Gastrocnemius medialis (tissue), 4 donors: ENCODE results near the gene CDH4. TPM values are rescaled to one million over a fixed set of nuclear protein-coding genes. Genes with fewer than 3 reads are reported as not detected.

Experiments
- ATAC-seq, 2 donors: fragments of 150-250 bp; one replicate each; pipeline ENCODE4 v1.9.1; 2016
- DNase-seq, 2 donors: peaks; one replicate each; pipeline ENCODE4 v3.0.0-alpha.2; 2019
- H3K27ac ChIP-seq, 4 donors: fragments of 200-600 bp; sonication (generic); 1 replicate in 1 of 4; 2 replicates in 3 of 4; pipeline ENCODE4 v1.5.1; 2016 to 2018; ENCODE audit warnings: mild to moderate bottlenecking in 2 of 4, moderate library complexity in 1 of 4
- H3K27me3 ChIP-seq, 3 donors: fragments of 200-600 bp; sonication (generic) in 2 of 3; 1 replicate in 1 of 3; 2 replicates in 2 of 3; pipeline versions ENCODE4 v1.5.1 to v1.6.0; 2016 to 2019; ENCODE audit warnings: mild to moderate bottlenecking in 1 of 3, moderate library complexity in 1 of 3
- H3K36me3 ChIP-seq, 2 donors: fragments of 200-600 bp; sonication (generic) in 1 of 2; one replicate each; pipeline ENCODE4 v1.5.1; 2017 to 2018
- H3K4me1 ChIP-seq, 2 donors: fragments of 200-600 bp; sonication (generic) in 1 of 2; one replicate each; pipeline ENCODE4 v1.5.1; 2016 to 2017; ENCODE audit warnings: mild to moderate bottlenecking in 2 of 2
- H3K4me3 ChIP-seq, 4 donors: fragments of 200-600 bp; sonication (generic) in 3 of 4; 1 replicate in 1 of 4; 2 replicates in 3 of 4; pipeline ENCODE4 v1.5.1; 2016 to 2019; ENCODE audit warnings: mild to moderate bottlenecking in 2 of 4
- H3K9me3 ChIP-seq, 3 donors: fragments of 200-600 bp; sonication (generic) in 2 of 3; 1 replicate in 1 of 3; 2 replicates in 2 of 3; pipeline ENCODE4 v1.5.1; 2016 to 2019
- POLR2A ChIP-seq, 2 donors: fragments of 450-650 bp; IDR thresholded peaks; one replicate each; pipeline ENCODE4 v1.6.1; 2017; ENCODE audit warnings: antibody characterized with exemption in 2 of 2, mild to moderate bottlenecking in 2 of 2, moderate library complexity in 2 of 2
- in situ Hi-C, 4 donors: fragments of 200-750 bp; cut with MboI; loops; one replicate each; pipeline versions ENCODE4 v1.15.0 to v1.8.0; 2017; ENCODE audit warnings: low sequenced_read_pairs in 4 of 4
- intact Hi-C: fragments of 100-400 bp; cut with DNase I; formaldehyde crosslinking; loops from one replicate; pipeline ENCODE4 v1.15.1; 2023; ENCODE audit warnings: low total_unique reads
- total RNA-seq, 4 donors: library from RNA; depleted of rRNA; stranded (reverse); fragments of >200 nt; gene quantifications; one replicate each; pipeline versions ENCODE4 v1.1.0 to v1.2.3, GENCODE V29; 2016
- TF ChIP-seq, protein P1 (sequence below), 5 experiments: fragments of 450-650 bp in 3 of 5; fragments of 200-600 bp in 2 of 5; sonication (generic) in 2 of 5; IDR thresholded peaks in 4 of 5; conservative IDR thresholded peaks in 1 of 5; 1 replicate in 4 of 5; 2 replicates in 1 of 5; pipeline ENCODE4 v1.5.1; 2016 to 2019; ENCODE audit warnings: antibody characterized with exemption in 5 of 5, mild to moderate bottlenecking in 3 of 5, moderate library complexity in 3 of 5

CDH4 gene
- total RNA-seq, 4 donors from 2014 or later: 0.38 to 1.2 (median 0.86) TPM

GRCh38 chr20:61281286-61281795 lies 29.3 kb downstream of the CDH4 start:
- Histone ChIP-seq H3K36me3 (no peaks in the 10 kb centered on the region), H3K4me3 (no peak overlapping the region), H3K27ac (no peak overlapping the region), H3K4me1 (no peaks in the 10 kb centered on the region), H3K27me3 (no peaks in the 10 kb centered on the region), H3K9me3 (no peaks in the 10 kb centered on the region)
- intact Hi-C loops: no loop called here
- DNase-seq: no peak
- in situ Hi-C loops: no loop called here
- no peak for ATAC-seq
- TF ChIP-seq POLR2A (IDR thresholded peaks at IDR 0.05): no peak
- TF ChIP-seq, protein P1, sequence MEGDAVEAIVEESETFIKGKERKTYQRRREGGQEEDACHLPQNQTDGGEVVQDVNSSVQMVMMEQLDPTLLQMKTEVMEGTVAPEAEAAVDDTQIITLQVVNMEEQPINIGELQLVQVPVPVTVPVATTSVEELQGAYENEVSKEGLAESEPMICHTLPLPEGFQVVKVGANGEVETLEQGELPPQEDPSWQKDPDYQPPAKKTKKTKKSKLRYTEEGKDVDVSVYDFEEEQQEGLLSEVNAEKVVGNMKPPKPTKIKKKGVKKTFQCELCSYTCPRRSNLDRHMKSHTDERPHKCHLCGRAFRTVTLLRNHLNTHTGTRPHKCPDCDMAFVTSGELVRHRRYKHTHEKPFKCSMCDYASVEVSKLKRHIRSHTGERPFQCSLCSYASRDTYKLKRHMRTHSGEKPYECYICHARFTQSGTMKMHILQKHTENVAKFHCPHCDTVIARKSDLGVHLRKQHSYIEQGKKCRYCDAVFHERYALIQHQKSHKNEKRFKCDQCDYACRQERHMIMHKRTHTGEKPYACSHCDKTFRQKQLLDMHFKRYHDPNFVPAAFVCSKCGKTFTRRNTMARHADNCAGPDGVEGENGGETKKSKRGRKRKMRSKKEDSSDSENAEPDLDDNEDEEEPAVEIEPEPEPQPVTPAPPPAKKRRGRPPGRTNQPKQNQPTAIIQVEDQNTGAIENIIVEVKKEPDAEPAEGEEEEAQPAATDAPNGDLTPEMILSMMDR (IDR thresholded peaks at IDR 0.05 in 4 of 5, conservative IDR thresholded peaks at IDR 0.05 in 1 of 5): no peak

- intact Hi-C loops: no loop called here
- Histone ChIP-seq H3K27me3 (peaks cover 0 to 4% (median 0%) of the 10 kb centered on the region in 3 donors), H3K36me3 (no peaks in the 10 kb centered on the region), H3K4me3 (no peak overlapping the region), H3K4me1 (no peaks in the 10 kb centered on the region), H3K9me3 (no peaks in the 10 kb centered on the region), H3K27ac (no peak overlapping the region)
- in situ Hi-C loops: no loop called here
- no peak for DNase-seq
- TF ChIP-seq, protein P1 (IDR thresholded peaks at IDR 0.05 in 4 of 5, conservative IDR thresholded peaks at IDR 0.05 in 1 of 5): no peak
- TF ChIP-seq POLR2A (IDR thresholded peaks at IDR 0.05): no peak
- no peak for ATAC-seq
Measured at GRCh38 chr20:61284752-61285151, 32.7 kb downstream of the CDH4 start.

- Histone ChIP-seq H3K4me3 (no peak overlapping the region), H3K9me3 (no peaks in the 10 kb centered on the region), H3K36me3 (no peaks in the 10 kb centered on the region), H3K27me3 (peaks cover 0 to 4% (median 0%) of the 10 kb centered on the region in 3 donors), H3K27ac (no peak overlapping the region), H3K4me1 (no peaks in the 10 kb centered on the region)
- DNase-seq (no peak), ATAC-seq (no peak)
- intact Hi-C loops (no loop called here), in situ Hi-C loops (no loop called here)
- TF ChIP-seq, protein P1 (IDR thresholded peaks at IDR 0.05 in 4 of 5, conservative IDR thresholded peaks at IDR 0.05 in 1 of 5): no peak
- no peak for TF ChIP-seq POLR2A (IDR thresholded peaks at IDR 0.05)
Measured at GRCh38 chr20:61285152-61285645, 33.1 kb downstream of the CDH4 start.

- DNase-seq: no peak
- H3K27ac ChIP-seq: no peak overlapping the region
- H3K4me3 ChIP-seq: no peak overlapping the region
- in situ Hi-C loops: no loop called here
- H3K9me3 ChIP-seq: no peaks in the 10 kb centered on the region
- no peak for ATAC-seq
- H3K27me3 ChIP-seq: peaks cover 0 to 4% (median 0%) of the 10 kb centered on the region in 3 donors
- H3K4me1 ChIP-seq: no peaks in the 10 kb centered on the region
- TF ChIP-seq POLR2A (IDR thresholded peaks at IDR 0.05): no peak
- TF ChIP-seq, protein P1 (IDR thresholded peaks at IDR 0.05 in 4 of 5, conservative IDR thresholded peaks at IDR 0.05 in 1 of 5): no peak
- intact Hi-C loops: no loop called here
- no peaks in the 10 kb centered on the region for H3K36me3 ChIP-seq
Measured at GRCh38 chr20:61285691-61286090, 33.6 kb downstream of the CDH4 start.
